Brain pericyte (primary cell): ENCODE measurements around the gene RNASEH2C.
"Not testable (repeated sequence)": the region's sequence is repeated elsewhere in the genome, so short reads cannot be mapped to it uniquely, and the experiment has no call there.

Source experiments
- DNase-seq: peaks from one replicate; pipeline ENCODE4 v3.0.0-alpha.2; 2012; ENCODE audit warnings: low read depth, low spot score

RNASEH2C gene

GRCh38 chr11:65717906-65718305 lies 2.7 kb downstream of the RNASEH2C start:
- DNase-seq = no peak

DNA sequence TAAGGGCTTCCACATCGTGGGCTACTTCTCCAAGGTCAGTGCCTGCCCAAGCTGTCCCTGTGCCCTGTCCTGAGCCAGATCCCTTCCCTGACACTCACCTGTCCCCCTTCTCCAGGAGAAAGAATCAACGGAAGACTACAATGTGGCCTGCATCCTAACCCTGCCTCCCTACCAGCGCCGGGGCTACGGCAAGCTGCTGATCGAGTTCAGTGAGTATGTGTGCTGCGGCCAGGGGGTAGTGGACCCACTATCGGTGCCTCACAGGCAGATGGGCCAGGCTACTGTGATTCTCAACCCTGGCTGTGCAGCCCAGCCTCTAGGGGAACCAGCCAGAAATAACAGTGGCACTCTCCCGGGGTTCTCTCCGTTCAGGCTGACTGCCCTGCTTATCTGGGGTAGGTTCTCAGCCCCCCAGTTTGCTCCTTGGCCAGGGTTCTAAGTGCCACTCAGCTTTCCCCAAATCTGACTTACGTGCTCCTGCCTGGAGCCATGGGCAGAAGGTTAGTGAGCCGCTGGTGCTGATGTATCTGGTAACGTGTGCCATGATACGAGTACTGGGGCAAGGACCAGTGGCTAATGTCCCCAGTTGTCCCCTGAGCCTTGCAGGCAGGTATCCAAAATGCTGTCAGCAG lies 3.7 kb downstream of the RNASEH2C start:
- no peak for DNase-seq

DNA sequence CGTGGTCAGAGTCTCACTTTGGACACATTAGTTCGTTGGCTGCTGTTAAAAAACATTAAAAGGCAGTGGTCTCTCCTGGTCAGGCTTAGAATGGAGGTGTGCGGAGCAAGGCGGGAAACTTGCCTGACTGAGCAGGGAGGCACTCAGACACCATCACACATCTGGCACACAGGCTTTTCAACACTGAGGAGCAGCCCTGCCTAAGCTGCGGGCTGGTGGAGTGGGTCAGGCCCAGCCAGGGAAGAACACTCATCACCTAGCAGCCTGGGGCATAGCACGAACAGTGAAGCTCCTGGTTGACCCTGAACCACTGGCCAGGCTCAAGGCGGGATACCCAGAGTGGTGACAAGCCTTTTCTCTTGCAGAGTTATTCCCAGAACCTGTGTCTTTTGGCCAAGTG lies 4.3 kb downstream of the RNASEH2C start:
- DNase-seq = no peak

DNA sequence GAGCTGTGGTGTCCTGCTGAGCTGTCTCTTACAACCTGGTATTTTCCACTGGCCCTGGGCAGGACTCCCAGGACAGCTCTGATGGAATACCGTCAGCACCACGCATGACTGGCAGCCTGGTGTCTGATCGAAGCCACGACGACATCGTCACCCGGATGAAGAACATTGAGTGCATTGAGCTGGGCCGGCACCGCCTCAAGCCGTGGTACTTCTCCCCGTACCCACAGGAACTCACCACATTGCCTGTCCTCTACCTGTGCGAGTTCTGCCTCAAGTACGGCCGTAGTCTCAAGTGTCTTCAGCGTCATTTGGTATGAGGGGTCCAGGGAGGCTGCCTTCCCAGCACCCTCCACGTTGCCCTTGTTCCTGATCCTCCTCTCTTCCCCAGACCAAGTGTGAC lies 6.2 kb downstream of the RNASEH2C start:
- no peak for DNase-seq

- no peak for DNase-seq
These were observed 7.2 kb downstream of the RNASEH2C start for GRCh38 chr11:65713212-65713969.

DNA sequence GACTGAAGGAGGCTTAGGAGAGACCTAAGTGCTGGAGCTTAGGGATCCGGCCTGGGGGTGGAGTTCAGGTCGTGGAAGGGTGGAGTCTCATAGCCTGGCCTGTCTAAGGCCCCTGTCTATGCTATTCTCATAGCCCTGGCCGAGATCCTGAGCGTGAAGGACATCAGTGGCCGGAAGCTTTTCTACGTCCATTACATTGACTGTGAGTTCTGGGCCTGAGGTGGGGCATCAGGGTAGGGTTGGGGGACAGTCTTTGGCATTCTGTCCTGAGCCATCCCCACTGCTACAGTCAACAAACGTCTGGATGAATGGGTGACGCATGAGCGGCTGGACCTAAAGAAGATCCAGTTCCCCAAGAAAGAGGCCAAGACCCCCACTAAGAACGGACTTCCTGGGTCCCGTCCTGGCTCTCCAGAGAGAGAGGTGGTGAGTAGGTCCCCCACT lies 7.9 kb downstream of the RNASEH2C start:
- DNase-seq = no peak

- peak; percentile 96 for DNase-seq
These were observed 8.6 kb downstream of the RNASEH2C start, which contains the start of gene KAT5 for GRCh38 chr11:65711785-65712632. Gene KAT5, plus strand, starts transcription at chr11:65712252. Its CDS starts 16 bp downstream, at chr11:65712268.

GRCh38 chr11:65710421-65710820 lies 10.2 kb downstream of the RNASEH2C start:
- no peak for DNase-seq

DNA sequence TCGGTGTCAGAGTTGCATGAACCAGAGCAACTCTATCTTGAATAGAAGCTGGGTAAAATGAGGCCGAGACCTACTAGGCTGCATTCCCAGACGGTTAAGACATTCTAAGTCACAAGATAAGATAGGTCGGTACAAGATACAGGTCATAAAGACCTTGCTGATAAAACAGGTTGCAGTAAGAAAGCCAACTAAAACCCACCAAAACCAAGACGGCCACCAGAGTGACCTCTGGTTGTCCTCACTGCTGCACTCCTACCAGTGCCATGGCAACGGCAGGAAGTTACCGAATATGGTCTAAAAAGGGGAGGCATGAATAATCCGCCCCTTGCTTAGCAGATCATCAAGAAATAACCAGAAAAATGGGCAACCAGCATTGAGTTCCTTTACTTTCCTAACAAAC lies 10.9 kb downstream of the RNASEH2C start:
- no peak for DNase-seq

- no peak for DNase-seq
These were observed 12.1 kb downstream of the RNASEH2C start for GRCh38 chr11:65708451-65708850.

DNA sequence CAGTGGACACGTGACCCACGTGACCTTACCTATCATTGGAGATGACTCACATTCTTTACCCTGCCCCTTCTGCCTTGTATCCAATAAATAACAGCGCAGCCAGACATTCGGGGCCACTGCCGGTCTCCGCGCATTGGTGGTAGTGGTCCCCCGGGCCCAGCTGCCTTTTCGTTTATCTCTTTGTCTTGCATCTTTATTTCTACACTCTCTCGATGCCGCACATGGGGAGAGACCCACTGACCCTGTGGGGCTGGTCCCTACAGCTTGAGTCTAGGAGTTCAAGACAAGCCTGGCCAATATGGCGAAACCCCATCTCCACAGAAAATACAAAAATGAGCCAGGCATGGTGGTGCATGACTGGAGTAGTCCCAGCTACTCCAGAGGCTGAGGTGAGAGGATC lies 13.6 kb downstream of the RNASEH2C start:
- DNase-seq = not testable (repeated sequence)

- DNase-seq = not testable (repeated sequence)
These were observed 14.3 kb downstream of the RNASEH2C start for GRCh38 chr11:65706303-65706763.

DNA sequence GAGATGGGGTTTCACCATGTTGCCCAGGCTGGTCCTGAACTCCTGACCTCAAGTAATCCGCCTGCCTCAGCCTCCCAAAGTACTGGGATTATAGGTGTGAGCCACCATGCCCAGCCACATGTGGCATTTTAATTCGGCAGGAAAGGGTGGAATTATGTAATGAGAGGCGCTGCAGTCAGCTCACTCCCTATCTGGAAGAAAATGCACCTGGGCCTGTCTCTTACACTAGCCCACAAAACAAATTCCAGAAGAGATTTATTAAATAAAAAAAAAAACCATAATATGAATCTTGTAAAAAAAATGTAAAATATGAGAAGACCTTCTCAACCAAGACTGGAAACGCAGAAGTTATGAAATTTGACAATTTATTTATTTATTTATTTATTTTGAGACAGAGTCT lies 16.8 kb downstream of the RNASEH2C start:
- DNase-seq = no peak

- DNase-seq = no peak
These were observed 18.9 kb downstream of the RNASEH2C start for GRCh38 chr11:65701686-65702085.

- DNase-seq = no peak
These were observed 20.2 kb downstream of the RNASEH2C start for GRCh38 chr11:65700399-65700798.

- no peak for DNase-seq
These were observed 21.3 kb downstream of the RNASEH2C start for GRCh38 chr11:65699306-65699705.

DNA sequence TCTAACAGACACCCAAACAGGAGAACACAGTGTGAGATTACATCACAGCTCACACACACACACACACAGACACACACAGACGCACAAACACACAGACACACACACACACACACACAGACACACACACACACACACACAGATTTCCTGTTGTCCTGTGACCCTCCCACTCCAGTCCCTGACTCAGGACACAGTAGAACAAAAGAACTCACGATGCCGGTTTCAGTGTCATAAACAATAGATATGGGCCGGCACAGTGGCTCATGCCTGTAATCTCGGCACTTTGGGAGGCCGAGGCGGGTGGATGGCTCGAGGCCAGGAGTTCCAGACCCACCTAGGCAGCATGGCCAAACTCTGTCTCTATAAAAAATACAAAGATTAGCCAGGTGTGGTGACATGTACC lies 22.4 kb downstream of the RNASEH2C start:
- DNase-seq = no peak

DNA sequence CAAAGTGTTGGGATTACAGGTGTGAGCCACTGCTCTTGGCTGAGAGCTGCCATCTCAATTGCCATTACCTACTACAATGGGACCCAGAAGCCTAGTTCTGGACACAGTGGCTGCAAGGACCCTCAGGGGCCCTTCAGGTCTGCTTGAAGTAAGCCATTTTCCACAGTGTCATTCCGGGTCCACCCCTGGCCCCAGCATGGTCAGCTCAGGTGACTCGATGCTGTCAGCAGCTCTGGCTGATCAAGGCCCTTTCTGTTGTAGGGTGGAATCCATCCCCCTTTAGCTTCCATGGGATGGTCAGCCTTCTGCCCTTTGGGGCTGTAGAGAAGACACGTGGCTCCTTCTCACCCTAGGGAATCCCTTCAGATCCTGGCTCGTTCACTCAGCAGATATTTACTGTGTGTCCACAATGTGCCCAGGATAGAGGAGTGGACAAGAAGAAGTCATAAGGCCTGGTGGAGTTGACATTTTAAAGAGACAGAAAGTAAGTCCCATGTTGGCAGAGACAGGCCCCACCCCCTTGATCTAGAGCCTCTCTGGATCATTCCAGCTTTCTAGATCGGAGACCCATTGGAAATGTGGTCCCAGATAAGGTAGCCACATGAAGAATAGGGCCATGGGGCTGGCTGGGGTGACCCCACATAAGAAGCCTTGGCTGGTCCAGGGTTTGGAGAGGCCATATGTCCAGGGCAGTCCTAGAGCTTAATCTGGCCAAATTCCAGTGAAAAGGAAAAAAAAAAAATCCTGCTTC lies 23.6 kb downstream of the RNASEH2C start:
- DNase-seq = no peak

- no peak for DNase-seq
These were observed 24.9 kb downstream of the RNASEH2C start for GRCh38 chr11:65695459-65696241.

DNA sequence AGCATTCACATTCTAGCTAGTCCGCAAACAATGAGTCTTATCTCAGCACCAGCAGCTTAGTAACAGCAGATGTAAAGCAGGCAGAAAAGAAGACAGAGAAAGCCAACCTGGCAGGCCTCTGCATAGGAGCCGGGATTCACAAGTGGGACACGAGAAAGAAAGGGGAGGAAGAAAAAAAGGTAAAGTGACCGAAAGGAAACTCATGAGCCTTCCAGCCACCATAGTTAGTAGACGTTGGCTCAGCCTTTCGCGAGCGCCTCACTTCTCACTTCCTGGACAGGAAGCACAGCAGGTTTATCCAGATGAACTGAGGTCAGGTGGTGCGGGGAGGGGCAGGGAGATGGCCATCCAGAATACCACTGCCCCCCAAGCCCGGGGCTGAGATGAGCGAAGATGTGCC lies 28.2 kb downstream of the RNASEH2C start:
- DNase-seq = no peak

- DNase-seq = not testable (repeated sequence)
These were observed 28.8 kb downstream of the RNASEH2C start for GRCh38 chr11:65691847-65692246.
